ENCODE results near the gene IL5.

DNA sequence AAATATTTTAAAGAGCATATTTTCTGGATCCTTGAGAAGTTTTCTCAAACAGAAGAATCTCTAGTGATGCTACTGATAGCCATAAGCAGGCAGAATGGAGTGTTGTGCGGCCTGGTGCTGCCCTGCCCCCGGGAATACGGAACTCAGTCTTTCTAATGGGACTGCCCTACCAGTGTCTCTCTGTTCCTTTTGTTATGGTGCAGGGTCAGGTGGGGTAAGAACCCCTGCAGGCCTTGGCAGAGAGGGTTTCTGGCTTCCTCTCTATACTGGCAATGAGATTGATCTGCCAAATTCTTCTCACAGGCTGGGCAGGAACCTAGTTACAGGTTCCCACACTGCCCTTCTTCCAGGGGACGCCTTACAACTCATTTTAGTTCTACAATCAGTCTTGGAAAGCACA is 2.6 kb downstream of the IL5 start:
- TF ChIP-seq, protein P1, sequence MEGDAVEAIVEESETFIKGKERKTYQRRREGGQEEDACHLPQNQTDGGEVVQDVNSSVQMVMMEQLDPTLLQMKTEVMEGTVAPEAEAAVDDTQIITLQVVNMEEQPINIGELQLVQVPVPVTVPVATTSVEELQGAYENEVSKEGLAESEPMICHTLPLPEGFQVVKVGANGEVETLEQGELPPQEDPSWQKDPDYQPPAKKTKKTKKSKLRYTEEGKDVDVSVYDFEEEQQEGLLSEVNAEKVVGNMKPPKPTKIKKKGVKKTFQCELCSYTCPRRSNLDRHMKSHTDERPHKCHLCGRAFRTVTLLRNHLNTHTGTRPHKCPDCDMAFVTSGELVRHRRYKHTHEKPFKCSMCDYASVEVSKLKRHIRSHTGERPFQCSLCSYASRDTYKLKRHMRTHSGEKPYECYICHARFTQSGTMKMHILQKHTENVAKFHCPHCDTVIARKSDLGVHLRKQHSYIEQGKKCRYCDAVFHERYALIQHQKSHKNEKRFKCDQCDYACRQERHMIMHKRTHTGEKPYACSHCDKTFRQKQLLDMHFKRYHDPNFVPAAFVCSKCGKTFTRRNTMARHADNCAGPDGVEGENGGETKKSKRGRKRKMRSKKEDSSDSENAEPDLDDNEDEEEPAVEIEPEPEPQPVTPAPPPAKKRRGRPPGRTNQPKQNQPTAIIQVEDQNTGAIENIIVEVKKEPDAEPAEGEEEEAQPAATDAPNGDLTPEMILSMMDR (IDR thresholded peaks at IDR 0.05): no peak
- no peak for TF ChIP-seq POLR2A (IDR thresholded peaks at IDR 0.05)

Measured in transverse colon (tissue), 3 donors.